ENCODE data around the gene SLC41A3.
"Not testable (repeated sequence)": the region's sequence is repeated elsewhere in the genome, so short reads cannot be mapped to it uniquely, and the experiment has no call there.

DNA sequence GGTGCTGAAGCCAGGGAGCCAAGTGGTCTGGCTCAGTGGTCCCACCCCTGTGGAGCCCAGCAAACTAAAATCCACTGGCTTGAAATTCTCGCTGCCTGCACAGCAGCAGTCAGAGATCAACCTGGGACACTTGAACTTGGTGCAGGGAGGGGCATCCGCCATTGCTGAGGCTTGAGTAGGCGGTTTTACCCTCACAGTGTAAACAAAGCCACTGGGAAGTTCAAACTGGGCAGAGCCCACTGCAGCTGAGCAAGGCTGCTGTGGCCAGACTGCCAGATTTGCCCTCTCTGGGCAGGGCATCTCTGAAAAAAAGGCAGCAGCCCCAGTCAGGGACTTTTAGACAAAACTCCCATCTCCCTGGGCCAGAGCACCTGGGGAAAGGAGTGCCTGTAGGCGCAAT is 87.2 kb downstream of the SLC41A3 start:
- TF ChIP-seq, protein P1, sequence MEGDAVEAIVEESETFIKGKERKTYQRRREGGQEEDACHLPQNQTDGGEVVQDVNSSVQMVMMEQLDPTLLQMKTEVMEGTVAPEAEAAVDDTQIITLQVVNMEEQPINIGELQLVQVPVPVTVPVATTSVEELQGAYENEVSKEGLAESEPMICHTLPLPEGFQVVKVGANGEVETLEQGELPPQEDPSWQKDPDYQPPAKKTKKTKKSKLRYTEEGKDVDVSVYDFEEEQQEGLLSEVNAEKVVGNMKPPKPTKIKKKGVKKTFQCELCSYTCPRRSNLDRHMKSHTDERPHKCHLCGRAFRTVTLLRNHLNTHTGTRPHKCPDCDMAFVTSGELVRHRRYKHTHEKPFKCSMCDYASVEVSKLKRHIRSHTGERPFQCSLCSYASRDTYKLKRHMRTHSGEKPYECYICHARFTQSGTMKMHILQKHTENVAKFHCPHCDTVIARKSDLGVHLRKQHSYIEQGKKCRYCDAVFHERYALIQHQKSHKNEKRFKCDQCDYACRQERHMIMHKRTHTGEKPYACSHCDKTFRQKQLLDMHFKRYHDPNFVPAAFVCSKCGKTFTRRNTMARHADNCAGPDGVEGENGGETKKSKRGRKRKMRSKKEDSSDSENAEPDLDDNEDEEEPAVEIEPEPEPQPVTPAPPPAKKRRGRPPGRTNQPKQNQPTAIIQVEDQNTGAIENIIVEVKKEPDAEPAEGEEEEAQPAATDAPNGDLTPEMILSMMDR (conservative IDR thresholded peaks at IDR 0.05) = not testable (repeated sequence)
- not testable (repeated sequence) for TF ChIP-seq ZFX (IDR thresholded peaks at IDR 0.05)

Measured in C4-2B (cell line).